Breast epithelium (tissue), 4 donors: Measurements from ENCODE around the gene CCDC116. TPM values are rescaled to one million over a fixed set of nuclear protein-coding genes. Genes with fewer than 3 reads are reported as not detected.

Source experiments
- DNase-seq, 2 donors: peaks; one replicate each; pipeline ENCODE4 v3.0.0-alpha.2; 2019; ENCODE audit warnings: low spot score in 2 of 2
- H3K27ac ChIP-seq, 2 donors: fragments of 200-600 bp; sonication (generic) in 1 of 2; one replicate each; pipeline ENCODE4 v1.5.1; 2016 to 2019; ENCODE audit warnings: mild to moderate bottlenecking in 1 of 2
- H3K27me3 ChIP-seq, 2 donors: fragments of 200-600 bp; sonication (generic) in 1 of 2; one replicate each; pipeline versions ENCODE4 v1.5.1 to v1.6.0; 2017 to 2019; ENCODE audit warnings: control low read depth in 1 of 2, mild to moderate bottlenecking in 1 of 2
- H3K36me3 ChIP-seq: fragments of 200-600 bp; one replicate; pipeline ENCODE4 v1.5.1; 2019
- H3K4me1 ChIP-seq, 2 donors: fragments of 200-600 bp; sonication (generic); one replicate each; pipeline ENCODE4 v1.5.1; 2016 to 2019; ENCODE audit warnings: control low read depth in 1 of 2
- H3K4me3 ChIP-seq, 3 donors: fragments of 200-600 bp; sonication (generic); 1 replicate in 2 of 3; 2 replicates in 1 of 3; pipeline ENCODE4 v1.5.1; 2016 to 2019; ENCODE audit warnings: mild to moderate bottlenecking in 3 of 3, moderate library complexity in 2 of 3
- H3K9me3 ChIP-seq, 2 donors: fragments of 200-600 bp; sonication (generic) in 1 of 2; one replicate each; pipeline ENCODE4 v1.5.1; 2016 to 2019; ENCODE audit warnings: control low read depth in 1 of 2
- CTCF ChIP-seq, 3 donors: fragments of 450-650 bp; IDR thresholded peaks; one replicate each; pipeline ENCODE4 v1.5.1; 2016 to 2017; ENCODE audit warnings: antibody characterized with exemption in 3 of 3, mild to moderate bottlenecking in 3 of 3, moderate library complexity in 3 of 3
- POLR2A ChIP-seq: fragments of 450-650 bp; IDR thresholded peaks from one replicate; pipeline ENCODE4 v1.6.1; 2016; ENCODE audit warnings: antibody characterized with exemption, mild to moderate bottlenecking, moderate library complexity
- POLR2AphosphoS5 ChIP-seq, 3 donors: sonication (generic); formaldehyde crosslinking; IDR thresholded peaks; one replicate each; pipeline ENCODE4 v1.6.1; 2017; ENCODE audit warnings: antibody characterized with exemption in 3 of 3
- intact Hi-C: fragments of 100-400 bp; cut with DNase I; formaldehyde crosslinking; loops from one replicate; pipeline ENCODE4 v1.15.1; 2023; ENCODE audit warnings: low total_unique reads
- total RNA-seq, 3 donors: library from RNA; depleted of rRNA; stranded (reverse); fragments of >200 nt; gene quantifications; one replicate each; pipeline ENCODE4 v1.1.0, GENCODE V29; 2016

CCDC116 gene
- total RNA-seq, 3 donors from 2014 or later, result 0.15 to 0.33 TPM; not detected in 1

GRCh38 chr22:21589396-21589795 lies 43.2 kb upstream of the CCDC116 start:
- TF ChIP-seq POLR2A (no peak), CTCF (IDR thresholded peaks at IDR 0.05) (no peak), POLR2AphosphoS5 (IDR thresholded peaks at IDR 0.05) (no peak)
- no peak overlapping the region for H3K4me3 ChIP-seq
- intact Hi-C loops, result no loop called here
- DNase-seq, result no peak
- H3K4me1 ChIP-seq, result peaks cover 10 to 18% of the 10 kb centered on the region in 2 donors
- no peak overlapping the region for H3K27ac ChIP-seq
- H3K27me3 ChIP-seq, result no peaks in the 10 kb centered on the region
- H3K9me3 ChIP-seq, result no peaks in the 10 kb centered on the region
- H3K36me3 ChIP-seq, result no peaks in the 10 kb centered on the region

GRCh38 chr22:21590809-21591641 lies 41.5 kb upstream of the CCDC116 start:
- Histone ChIP-seq H3K4me1 (peaks cover 10 to 18% of the 10 kb centered on the region in 2 donors), H3K27me3 (no peaks in the 10 kb centered on the region), H3K4me3 (no peak overlapping the region), H3K9me3 (no peaks in the 10 kb centered on the region), H3K36me3 (no peaks in the 10 kb centered on the region), H3K27ac (peak overlapping the region in 1 of 2 donors; percentile 32)
- intact Hi-C loops, result no loop called here
- peak in 1 of 2 donors; percentile 32 for DNase-seq
- TF ChIP-seq POLR2A (no peak), CTCF (IDR thresholded peaks at IDR 0.05) (no peak), POLR2AphosphoS5 (IDR thresholded peaks at IDR 0.05) (no peak)

GRCh38 chr22:21591695-21592094 lies 40.9 kb upstream of the CCDC116 start:
- no peaks in the 10 kb centered on the region for H3K36me3 ChIP-seq
- TF ChIP-seq CTCF (IDR thresholded peaks at IDR 0.05) (no peak), POLR2A (no peak), POLR2AphosphoS5 (IDR thresholded peaks at IDR 0.05) (no peak)
- no peaks in the 10 kb centered on the region for H3K9me3 ChIP-seq
- H3K4me3 ChIP-seq, result no peak overlapping the region
- peaks cover 10 to 18% of the 10 kb centered on the region in 2 donors for H3K4me1 ChIP-seq
- H3K27ac ChIP-seq, result no peak overlapping the region
- H3K27me3 ChIP-seq, result no peaks in the 10 kb centered on the region
- peak in 1 of 2 donors; percentile 35 for DNase-seq
- intact Hi-C loops, result no loop called here

- intact Hi-C loops, result no loop called here
- H3K27ac ChIP-seq, result no peak overlapping the region
- H3K27me3 ChIP-seq, result no peaks in the 10 kb centered on the region
- H3K36me3 ChIP-seq, result no peaks in the 10 kb centered on the region
- peaks cover 10 to 18% of the 10 kb centered on the region in 2 donors for H3K4me1 ChIP-seq
- no peak overlapping the region for H3K4me3 ChIP-seq
- no peaks in the 10 kb centered on the region for H3K9me3 ChIP-seq
- no peak for DNase-seq
- TF ChIP-seq POLR2A, result no peak
- no peak for TF ChIP-seq POLR2AphosphoS5 (IDR thresholded peaks at IDR 0.05)
- no peak for TF ChIP-seq CTCF (IDR thresholded peaks at IDR 0.05)
Observed at GRCh38 chr22:21592422-21592821, 40.1 kb upstream of the CCDC116 start.
